CD4-positive, alpha-beta T cell treated with Interferon gamma for 1 hour (primary cell): ENCODE data around the gene ETV5.
"Not testable (repeated sequence)": the region's sequence is repeated elsewhere in the genome, so short reads cannot be mapped to it uniquely, and the experiment has no call there.

Experiments used
- DNase-seq: peaks from one replicate; pipeline ENCODE4 v3.0.0-alpha.2; 2020

Gene ETV5

DNA sequence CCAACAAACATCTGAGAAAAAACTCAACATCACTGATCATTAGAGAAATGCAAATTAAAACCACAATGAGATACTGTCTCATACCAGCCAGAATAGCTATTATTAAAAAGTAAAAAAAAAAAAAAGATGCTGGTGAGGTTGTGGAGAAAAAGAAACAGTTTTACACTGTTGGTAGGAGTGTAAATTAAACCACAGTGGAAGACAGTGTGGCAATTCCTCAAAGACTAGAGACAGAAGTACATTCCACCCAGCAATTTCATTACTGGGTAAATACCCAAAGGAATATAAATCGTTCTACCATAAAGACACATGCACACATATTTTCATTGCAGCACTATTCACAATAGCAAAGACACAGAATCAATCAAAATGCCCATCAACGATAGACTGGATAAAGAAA lies 89.6 kb downstream of the ETV5 start:
- not testable (repeated sequence) for DNase-seq

- DNase-seq = no peak
Observed at GRCh38 chr3:186014866-186015265, 94.0 kb downstream of the ETV5 start.

GRCh38 chr3:186013312-186013711 lies 95.6 kb downstream of the ETV5 start:
- no peak for DNase-seq

DNA sequence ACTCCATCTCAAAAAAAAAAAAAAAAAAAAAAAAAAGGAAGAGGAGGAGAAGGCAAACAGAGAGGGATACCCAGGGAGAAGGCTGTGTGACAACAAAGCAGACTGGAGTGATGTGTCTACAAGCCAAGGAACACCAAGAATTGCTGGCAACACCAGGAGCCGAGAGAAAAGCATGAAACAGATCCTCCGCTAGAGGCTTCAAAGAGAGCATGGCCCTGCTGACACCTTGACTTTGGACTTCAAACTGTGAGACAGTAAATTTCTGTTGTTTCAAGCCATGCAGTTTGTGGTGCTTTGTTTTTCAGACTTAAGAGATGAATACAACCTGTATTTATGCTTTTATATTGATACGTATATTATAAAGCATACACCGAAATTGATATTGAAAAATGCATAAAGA lies 96.8 kb downstream of the ETV5 start:
- no peak for DNase-seq

GRCh38 chr3:186004671-186005070 lies 104.2 kb downstream of the ETV5 start:
- no peak for DNase-seq

GRCh38 chr3:186004209-186004608 lies 104.7 kb downstream of the ETV5 start:
- no peak for DNase-seq

- no peak for DNase-seq
Observed at GRCh38 chr3:186003610-186004009, 105.3 kb downstream of the ETV5 start.

DNA sequence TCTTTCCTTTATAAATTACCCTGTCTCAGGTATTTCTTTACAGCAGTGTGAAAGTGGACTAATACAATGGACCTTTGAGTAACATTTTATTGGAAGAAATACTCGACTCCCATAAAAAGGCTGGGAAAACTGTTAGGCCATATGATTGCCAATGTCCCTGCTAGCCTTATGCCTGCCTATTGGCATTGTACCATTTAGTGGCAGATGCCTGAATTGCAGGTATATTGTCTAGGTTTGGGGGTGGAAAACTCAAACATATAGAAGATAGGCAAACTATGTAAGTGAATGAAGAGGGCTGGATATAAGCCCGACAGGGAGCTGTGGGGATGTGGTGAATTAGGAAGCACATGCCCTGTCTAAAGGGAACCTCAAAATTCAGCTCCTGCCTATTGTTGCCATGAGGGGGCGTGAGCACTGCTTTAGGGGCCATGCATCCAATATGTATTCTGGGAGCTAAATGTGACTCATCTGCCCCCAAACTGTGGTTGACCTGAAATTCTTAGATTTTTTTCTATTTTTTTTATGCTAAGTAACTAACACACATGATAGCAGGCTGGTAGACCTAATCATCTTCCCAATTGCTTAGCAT lies 105.9 kb downstream of the ETV5 start:
- DNase-seq = no peak

GRCh38 chr3:186001842-186002241 lies 107.0 kb downstream of the ETV5 start:
- DNase-seq = no peak

- no peak for DNase-seq
Observed at GRCh38 chr3:185999221-185999620, 109.7 kb downstream of the ETV5 start.

DNA sequence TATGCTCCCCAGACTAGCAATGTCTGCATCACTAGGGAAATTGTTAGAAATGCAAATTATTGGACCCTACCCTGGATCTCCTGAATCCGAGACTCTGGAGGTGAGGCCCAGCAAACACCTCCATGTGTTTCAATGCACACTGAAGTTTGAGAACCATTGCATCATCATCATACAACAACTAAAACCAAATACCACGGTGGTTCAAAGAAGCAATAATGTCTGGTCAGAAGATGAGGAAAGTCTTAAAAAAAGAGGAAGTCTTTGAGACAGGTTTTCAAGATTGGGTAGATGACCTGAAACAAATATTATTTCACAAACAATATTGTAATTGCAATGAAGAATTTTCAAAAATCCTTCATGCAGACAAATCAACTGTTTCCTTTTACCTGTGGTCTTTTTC lies 110.8 kb downstream of the ETV5 start:
- no peak for DNase-seq

- DNase-seq = no peak
Observed at GRCh38 chr3:185997130-185997529, 111.8 kb downstream of the ETV5 start.
